H1 (cell line): ENCODE data around the gene CD151. TPM values are rescaled to one million over a fixed set of nuclear protein-coding genes. Genes with fewer than 3 reads are reported as not detected.

Experiments used
- POLR2AphosphoS5 ChIP-seq: IDR thresholded peaks from 2 replicates; pipeline ENCODE4 v1.6.1; 2011; ENCODE audit warnings: low read depth, low read length
- polyA plus RNA-seq, 7 experiments: library from polyadenylated mRNA; depleted of rRNA in 3 of 7; stranded (reverse) in 5 of 7; unstranded in 2 of 7; fragments of >200 nt in 5 of 7; fragments of 200-250 nt in 2 of 7; gene quantifications; 1 replicate in 5 of 7; 2 replicates in 1 of 7; 4 replicates in 1 of 7; pipeline versions ENCODE4 v1.2.1 to v1.2.3, GENCODE V29; 2011 to 2013; ENCODE audit warnings: missing spikeins in 2 of 7, mixed read lengths in 2 of 7
- total RNA-seq: library from RNA; stranded (reverse); fragmentation: NEBNext Ultra II Directional; extraction: Animal tissue kit (Norgen Biotek cat#: 25700); gene quantifications from 2 replicates; pipeline ENCODE4 v1.2.1, GENCODE V29; 2021

The CD151 gene
- total and polyA plus RNA-seq, 2 of the 8 experiments (the other 6 are each of a cell fraction or from before 2014, with no cell fraction given), result 101 to 212 TPM

DNA sequence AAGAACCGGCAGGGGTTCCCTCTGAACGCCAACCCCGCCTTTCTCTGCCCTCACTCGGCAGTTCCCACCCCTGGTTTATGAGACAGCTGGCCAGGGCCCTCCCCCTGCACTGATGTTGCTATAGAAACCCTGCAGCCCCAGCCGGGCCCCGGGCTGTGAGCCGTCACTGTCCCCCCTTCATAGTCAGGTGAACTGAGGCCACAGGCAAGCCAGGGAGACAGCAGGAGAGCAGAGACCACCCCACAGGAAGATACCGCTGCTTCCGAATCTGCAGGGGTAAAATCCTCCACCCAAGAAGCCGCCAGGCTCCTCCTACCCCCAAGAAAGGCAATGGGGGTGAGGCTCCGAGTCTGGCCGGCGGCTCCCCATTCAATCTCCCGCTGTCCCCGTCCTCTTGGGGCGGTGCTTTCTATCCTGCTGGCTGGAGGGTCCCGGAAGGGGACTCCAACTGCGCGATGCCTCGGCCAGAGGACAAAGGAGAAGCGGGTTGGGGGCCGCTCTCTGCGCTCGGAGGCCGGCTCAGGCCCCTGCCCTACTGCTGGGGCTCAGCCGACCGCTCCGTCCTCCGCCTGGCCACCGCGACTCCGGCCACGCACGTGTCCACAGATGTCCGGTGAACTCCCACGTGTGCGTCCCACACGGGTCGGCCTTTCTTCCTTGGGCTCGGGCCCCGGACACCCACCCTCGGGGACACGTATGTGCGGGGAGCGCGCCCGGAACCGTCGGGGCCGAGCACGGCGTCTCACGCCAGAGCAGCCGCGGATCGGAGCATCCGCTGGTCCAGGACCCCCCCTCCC lies 35.3 kb upstream of the CD151 start (continued):
- peak; percentile 6; the same call in 1 of the 2 replicates for TF ChIP-seq POLR2AphosphoS5
